DOHH2 (cell line): Measurements from ENCODE around the gene SORBS2.

Experiments
- H3F3A ChIP-seq: fragments of 200-600 bp; sonication (generic), shearing (Covaris generic); 2 replicates; pipeline ENCODE4 v1.6.0; 2016; ENCODE audit warnings: antibody characterized with exemption, mild to moderate bottlenecking; ENCODE audit not compliant: control insufficient read depth, insufficient read depth
- H3K27ac ChIP-seq: fragments of 200-600 bp; sonication (generic); 2 replicates; pipeline ENCODE4 v1.5.1; 2014; ENCODE audit warnings: low read depth, mild to moderate bottlenecking, low read length, moderate library complexity
- H3K27me3 ChIP-seq: fragments of 200-600 bp; sonication (generic); 2 replicates; pipeline ENCODE4 v1.6.1; 2014; ENCODE audit warnings: mild to moderate bottlenecking, low read length, mixed read lengths; ENCODE audit not compliant: control insufficient read depth
- H3K36me3 ChIP-seq: fragments of 200-600 bp; sonication (generic); 2 replicates; pipeline ENCODE4 v1.6.1; 2014; ENCODE audit warnings: mild to moderate bottlenecking, low read length, moderate library complexity, mixed read lengths; ENCODE audit not compliant: control insufficient read depth
- H3K4me1 ChIP-seq: fragments of 200-600 bp; sonication (generic); 2 replicates; pipeline ENCODE4 v1.6.1; 2014; ENCODE audit warnings: mild to moderate bottlenecking, low read length, mixed read lengths; ENCODE audit not compliant: control insufficient read depth
- H3K4me2 ChIP-seq: fragments of 200-600 bp; sonication (generic); 2 replicates; pipeline ENCODE4 v1.6.0; 2014; ENCODE audit warnings: mild to moderate bottlenecking, low read length, moderate library complexity
- H3K4me3 ChIP-seq: fragments of 200-600 bp; sonication (generic); 2 replicates; pipeline ENCODE4 v1.5.1; 2014; ENCODE audit warnings: mild to moderate bottlenecking, low read length, mixed read lengths
- H3K79me2 ChIP-seq: fragments of 200-600 bp; sonication (generic); 2 replicates; pipeline ENCODE4 v1.6.1; 2014; ENCODE audit warnings: mild to moderate bottlenecking, low read length, mixed read lengths; ENCODE audit not compliant: control insufficient read depth
- H3K9me2 ChIP-seq: fragments of 200-600 bp; sonication (generic); replicated peaks from 2 replicates; pipeline ENCODE4 v1.6.1; 2014; ENCODE audit warnings: mild to moderate bottlenecking, low read length, mixed read lengths; ENCODE audit not compliant: control insufficient read depth
- H3K9me3 ChIP-seq: fragments of 200-600 bp; sonication (generic); 2 replicates; pipeline ENCODE4 v1.6.1; 2014; ENCODE audit warnings: antibody characterized with exemption, low read length, mixed read lengths; ENCODE audit not compliant: control insufficient read depth, insufficient read depth
- H4K20me1 ChIP-seq: fragments of 200-600 bp; sonication (generic); 2 replicates; pipeline ENCODE4 v1.6.0; 2014; ENCODE audit warnings: low read depth, mild to moderate bottlenecking, antibody characterized with exemption, low read length, moderate library complexity; ENCODE audit not compliant: control insufficient read depth, insufficient read depth
- EZH2phosphoT487 ChIP-seq: fragments of 200-600 bp; sonication (generic); IDR thresholded peaks from 2 replicates; pipeline ENCODE4 v1.6.1; 2017; ENCODE audit warnings: borderline replicate concordance, mild to moderate bottlenecking, antibody characterized with exemption, low read length, moderate library complexity, mixed read lengths
- TF ChIP-seq, protein P1 (sequence below): fragments of 200-600 bp; sonication (generic); IDR thresholded peaks from one replicate; pipeline ENCODE4 v1.5.1; 2014; ENCODE audit warnings: antibody characterized with exemption, mild to moderate bottlenecking, low read depth, low read length; ENCODE audit not compliant: poor library complexity, severe bottlenecking

SORBS2 gene

DNA sequence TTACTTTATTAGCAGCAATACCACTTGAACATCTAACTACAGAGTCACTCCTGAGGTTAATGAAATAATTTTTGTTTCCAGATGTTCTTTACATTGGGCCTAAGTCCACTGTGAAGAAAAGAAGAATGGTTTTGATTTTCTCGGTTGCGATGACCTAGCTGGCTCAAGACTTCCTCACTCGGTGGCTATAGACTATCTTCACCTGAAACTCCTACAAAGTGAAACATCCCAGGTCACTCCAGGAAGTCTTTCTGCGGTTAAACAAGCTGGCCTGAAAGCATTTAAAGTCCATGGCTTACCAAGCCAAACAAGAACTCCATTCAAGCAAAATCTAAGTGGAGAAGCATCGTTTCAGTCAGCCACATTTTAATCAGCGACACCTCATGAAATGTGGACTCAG is 13.7 kb upstream of the SORBS2 start:
- H3F3A ChIP-seq = no peaks in the 10 kb centered on the region
- no peak overlapping the region for H3K27ac ChIP-seq
- H3K4me1 ChIP-seq = no peaks in the 10 kb centered on the region
- H3K9me3 ChIP-seq = no peaks in the 10 kb centered on the region
- no peak overlapping the region for H3K4me3 ChIP-seq
- no peak overlapping the region for H3K4me2 ChIP-seq
- no peaks in the 10 kb centered on the region for H3K79me2 ChIP-seq
- H4K20me1 ChIP-seq = no peaks in the 10 kb centered on the region
- H3K36me3 ChIP-seq = no peaks in the 10 kb centered on the region
- no peak for TF ChIP-seq EZH2phosphoT487
- TF ChIP-seq, protein P1, sequence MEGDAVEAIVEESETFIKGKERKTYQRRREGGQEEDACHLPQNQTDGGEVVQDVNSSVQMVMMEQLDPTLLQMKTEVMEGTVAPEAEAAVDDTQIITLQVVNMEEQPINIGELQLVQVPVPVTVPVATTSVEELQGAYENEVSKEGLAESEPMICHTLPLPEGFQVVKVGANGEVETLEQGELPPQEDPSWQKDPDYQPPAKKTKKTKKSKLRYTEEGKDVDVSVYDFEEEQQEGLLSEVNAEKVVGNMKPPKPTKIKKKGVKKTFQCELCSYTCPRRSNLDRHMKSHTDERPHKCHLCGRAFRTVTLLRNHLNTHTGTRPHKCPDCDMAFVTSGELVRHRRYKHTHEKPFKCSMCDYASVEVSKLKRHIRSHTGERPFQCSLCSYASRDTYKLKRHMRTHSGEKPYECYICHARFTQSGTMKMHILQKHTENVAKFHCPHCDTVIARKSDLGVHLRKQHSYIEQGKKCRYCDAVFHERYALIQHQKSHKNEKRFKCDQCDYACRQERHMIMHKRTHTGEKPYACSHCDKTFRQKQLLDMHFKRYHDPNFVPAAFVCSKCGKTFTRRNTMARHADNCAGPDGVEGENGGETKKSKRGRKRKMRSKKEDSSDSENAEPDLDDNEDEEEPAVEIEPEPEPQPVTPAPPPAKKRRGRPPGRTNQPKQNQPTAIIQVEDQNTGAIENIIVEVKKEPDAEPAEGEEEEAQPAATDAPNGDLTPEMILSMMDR = no peak
- H3K9me2 ChIP-seq = no peaks in the 10 kb centered on the region
- H3K27me3 ChIP-seq = 0 out of 2 replicates have a peak, but pooled peaks cover 3% of the 10 kb centered on the region

DNA sequence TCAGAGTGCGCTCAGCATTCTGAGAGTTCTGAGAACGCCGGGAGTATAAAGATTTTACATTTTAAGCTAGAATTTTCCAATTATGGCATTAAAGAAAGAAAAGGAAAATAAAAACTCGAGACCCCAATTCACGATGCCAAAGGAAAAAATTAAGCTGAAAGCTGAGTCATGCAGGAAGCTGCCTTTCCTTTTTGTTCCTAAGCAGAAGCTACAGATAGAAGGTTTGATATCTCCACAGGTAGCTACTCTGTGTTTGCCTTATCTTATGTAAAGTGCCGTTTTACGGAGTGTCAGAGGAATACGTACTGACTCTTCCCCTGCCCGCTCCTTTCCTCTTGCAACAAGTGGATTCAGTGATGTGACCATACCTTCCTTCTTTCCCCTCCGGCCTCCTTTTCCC is 10.8 kb upstream of the SORBS2 start:
- Histone ChIP-seq H3K9me3 (no peaks in the 10 kb centered on the region), H3K27me3 (0 out of 2 replicates have a peak, but pooled peaks cover 3% of the 10 kb centered on the region), H3K4me1 (no peaks in the 10 kb centered on the region), H3K4me2 (no peak overlapping the region), H3K27ac (no peak overlapping the region), H3K79me2 (no peaks in the 10 kb centered on the region), H3F3A (no peaks in the 10 kb centered on the region), H3K36me3 (no peaks in the 10 kb centered on the region), H3K4me3 (no peak overlapping the region), H4K20me1 (no peaks in the 10 kb centered on the region), H3K9me2 (no peaks in the 10 kb centered on the region)
- TF ChIP-seq EZH2phosphoT487 = no peak
- TF ChIP-seq, protein P1 = no peak

DNA sequence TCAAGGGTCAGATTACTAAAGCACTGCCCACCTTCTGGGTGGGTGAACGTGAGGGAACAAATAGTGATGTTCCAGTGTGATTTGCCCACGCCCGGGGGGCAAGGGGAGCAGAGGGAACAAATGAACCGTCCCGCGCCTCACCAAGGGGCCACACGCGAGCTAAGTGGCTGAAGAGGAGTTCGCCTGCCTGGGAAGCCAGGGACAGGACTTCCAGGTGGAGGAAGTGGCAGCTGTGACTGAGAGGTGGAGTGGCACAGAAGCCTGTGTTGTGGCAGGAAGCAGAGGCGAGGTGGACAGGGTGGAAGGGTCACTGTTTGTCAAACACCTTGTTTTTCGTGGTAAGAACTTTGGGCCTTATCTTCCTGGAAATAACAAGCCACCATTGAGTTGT is 9.0 kb upstream of the SORBS2 start:
- H3K4me2 ChIP-seq = no peak overlapping the region
- peaks cover 6% of the 10 kb centered on the region for H3K27me3 ChIP-seq
- no peak overlapping the region for H3K27ac ChIP-seq

More for the DNA sequence above, 9.0 kb upstream of the SORBS2 start:
- Histone ChIP-seq H3K4me1 (no peaks in the 10 kb centered on the region), H3K9me3 (no peaks in the 10 kb centered on the region), H4K20me1 (no peaks in the 10 kb centered on the region), H3F3A (no peaks in the 10 kb centered on the region), H3K9me2 (no peaks in the 10 kb centered on the region), H3K79me2 (no peaks in the 10 kb centered on the region), H3K36me3 (no peaks in the 10 kb centered on the region), H3K4me3 (no peak overlapping the region)
- TF ChIP-seq, protein P1 = no peak
- no peak for TF ChIP-seq EZH2phosphoT487
